GM19455 (cell line): ENCODE measurements around the gene UBA7.
"Not testable (repeated sequence)": the region's sequence is repeated elsewhere in the genome, so short reads cannot be mapped to it uniquely, and the experiment has no call there.

ENCODE experiments used
- ATAC-seq: cut with Tn5 transposase; IDR thresholded peaks from one replicate; pipeline ENCODE4 v1.9.1; 2021; ENCODE audit not compliant: unreplicated experiment

Gene UBA7

DNA sequence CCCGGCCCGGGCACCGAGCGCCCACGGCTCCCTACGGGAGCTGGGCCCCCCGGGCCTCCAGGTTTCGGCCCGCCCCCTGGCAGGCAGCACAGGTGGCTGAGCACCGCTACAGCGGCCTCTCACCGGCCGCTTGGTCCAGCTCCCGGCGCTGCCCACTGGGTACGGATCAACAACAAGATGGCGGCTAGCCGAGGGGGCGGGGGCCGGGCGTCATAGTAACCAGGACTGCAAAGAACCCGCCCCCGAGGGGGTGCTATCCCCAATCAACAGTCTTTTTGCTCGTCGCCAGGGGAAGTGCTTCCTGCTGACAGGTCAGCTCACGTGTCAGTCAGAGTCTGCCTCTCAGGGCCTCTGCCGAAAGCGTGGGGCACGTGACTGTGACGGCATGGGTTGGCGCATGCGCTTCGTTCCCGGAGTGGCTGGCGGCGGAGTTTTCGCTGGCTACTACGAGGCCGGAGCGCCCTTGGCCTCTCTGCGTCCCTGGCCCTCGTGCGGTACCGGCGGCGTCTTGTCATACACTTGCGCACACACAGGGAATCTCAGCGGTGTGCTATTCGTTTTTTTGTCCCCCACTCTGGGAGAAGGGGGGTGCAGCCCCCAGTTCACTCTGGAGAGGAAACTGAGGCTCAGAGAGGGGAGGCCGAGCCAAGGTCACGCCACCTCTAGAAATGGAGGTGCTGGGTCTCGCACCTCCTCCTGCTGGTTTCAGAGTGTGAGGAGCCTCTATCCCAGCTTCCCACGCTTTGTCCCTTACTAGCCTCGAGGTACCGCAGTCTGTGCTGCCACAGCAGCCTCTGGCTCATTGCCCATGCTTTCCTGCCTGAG, 27.2 kb downstream of the UBA7 start, which contains the start of gene IP6K1:
Gene IP6K1 (minus strand): TSS at position 186 of the 825 bp plus-strand sequence. CDS start 38,502 bp downstream, outside the sequence.
- peak; percentile 99 for ATAC-seq

GRCh38 chr3:49785565-49786356, 28.0 kb downstream of the UBA7 start:
- peak; percentile 42 for ATAC-seq

DNA sequence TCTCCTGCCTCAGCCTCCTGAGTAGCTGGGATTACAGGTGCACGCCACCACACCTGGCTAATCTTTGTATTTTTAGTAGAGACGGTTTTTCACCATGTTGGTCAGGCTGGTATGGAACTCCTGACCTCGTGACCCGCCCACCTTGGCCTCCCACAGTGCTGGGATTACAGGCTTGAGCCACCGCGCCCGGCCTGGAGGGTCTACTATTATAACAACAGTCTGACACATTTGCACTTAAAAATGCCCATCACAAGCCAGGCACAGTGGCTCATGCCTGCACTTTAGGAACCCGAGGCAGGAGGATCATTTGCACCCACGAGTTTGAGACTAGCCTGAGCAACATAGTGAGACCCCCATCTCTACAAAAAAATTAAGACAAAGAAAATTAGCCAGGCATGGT, 31.5 kb downstream of the UBA7 start:
- ATAC-seq: not testable (repeated sequence)

- ATAC-seq: no peak
These were observed 32.1 kb downstream of the UBA7 start for GRCh38 chr3:49781415-49782199.

- not testable (repeated sequence) for ATAC-seq
These were observed 32.8 kb downstream of the UBA7 start for GRCh38 chr3:49780975-49781365.

GRCh38 chr3:49780080-49780974, 33.4 kb downstream of the UBA7 start:
- ATAC-seq: no peak

GRCh38 chr3:49779358-49780079, 34.2 kb downstream of the UBA7 start:
- ATAC-seq: no peak

DNA sequence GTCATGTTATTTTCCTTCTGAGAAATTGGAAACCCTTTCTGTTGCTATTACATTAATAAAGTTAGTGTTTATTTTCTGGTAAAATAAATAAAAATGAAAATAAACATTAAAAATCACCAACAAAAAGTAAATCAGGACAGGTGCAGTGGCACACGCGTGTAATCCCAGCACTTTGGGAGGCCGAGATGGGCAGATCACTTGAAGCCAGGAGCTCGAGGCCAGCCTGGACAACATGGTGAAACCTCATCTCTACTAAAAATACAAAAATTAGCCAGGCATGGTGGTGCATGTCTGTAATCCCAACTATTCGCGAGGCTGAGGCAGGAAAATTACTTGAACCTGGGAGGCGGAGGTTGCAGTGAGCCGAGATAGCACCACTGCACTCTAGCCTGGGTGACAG, 37.7 kb downstream of the UBA7 start:
- not testable (repeated sequence) for ATAC-seq

- ATAC-seq: no peak
These were observed 38.2 kb downstream of the UBA7 start for GRCh38 chr3:49775538-49775937.

DNA sequence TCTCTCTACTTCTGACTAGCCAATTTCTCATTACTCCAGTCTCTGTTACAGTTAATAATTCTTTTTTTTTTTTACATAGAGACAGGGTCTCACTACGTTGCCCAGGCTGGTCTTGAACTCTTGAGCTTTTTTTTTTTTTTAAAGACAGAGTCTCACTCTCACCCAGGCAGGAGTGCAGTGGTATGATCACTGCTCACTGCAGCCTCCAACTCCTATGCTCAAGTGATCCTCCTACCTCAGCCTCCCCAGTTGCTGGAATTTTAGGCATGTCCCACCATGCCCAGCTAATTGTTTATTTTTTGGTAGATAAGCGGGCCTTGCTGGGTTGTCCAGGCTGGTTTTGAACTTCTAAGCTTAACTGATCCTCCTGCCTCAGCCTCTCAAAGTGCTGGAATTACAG, 41.0 kb downstream of the UBA7 start:
- ATAC-seq: no peak

- ATAC-seq: no peak
These were observed 42.3 kb downstream of the UBA7 start for GRCh38 chr3:49771340-49771938.

- ATAC-seq: no peak
These were observed 43.8 kb downstream of the UBA7 start for GRCh38 chr3:49769926-49770325.

DNA sequence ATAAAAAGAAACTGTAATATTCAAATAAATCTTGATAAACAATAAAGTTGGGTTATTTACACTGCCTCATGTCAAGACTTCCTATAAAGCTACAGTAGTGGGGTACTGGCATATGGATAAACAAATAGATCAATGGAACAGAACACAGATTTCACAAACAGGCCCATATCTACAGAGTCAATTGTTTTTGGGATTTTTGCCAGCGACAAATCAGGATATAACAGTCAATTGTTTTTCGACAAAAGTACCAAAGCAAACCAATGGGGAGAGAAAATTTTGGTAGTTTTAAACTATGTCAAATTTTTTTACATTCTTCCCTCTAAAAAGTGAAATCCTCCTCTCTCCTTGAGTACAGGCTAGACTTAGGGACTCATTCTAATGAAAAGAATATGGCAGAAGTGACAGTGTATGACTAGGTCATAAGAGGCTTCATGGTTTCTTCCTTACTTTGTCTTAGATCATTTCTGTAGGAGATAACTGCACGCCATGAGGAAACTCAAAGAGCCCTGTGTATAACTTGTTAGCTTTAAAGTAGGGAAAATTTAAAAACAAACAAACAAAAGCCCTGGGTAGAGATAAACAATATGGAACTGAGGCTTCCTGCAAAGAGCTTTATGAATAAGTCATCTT, 44.4 kb downstream of the UBA7 start:
- ATAC-seq: no peak

- ATAC-seq: no peak
These were observed 49.8 kb downstream of the UBA7 start for GRCh38 chr3:49763981-49764380.

- ATAC-seq: no peak
These were observed 52.1 kb downstream of the UBA7 start for GRCh38 chr3:49761661-49762060.

DNA sequence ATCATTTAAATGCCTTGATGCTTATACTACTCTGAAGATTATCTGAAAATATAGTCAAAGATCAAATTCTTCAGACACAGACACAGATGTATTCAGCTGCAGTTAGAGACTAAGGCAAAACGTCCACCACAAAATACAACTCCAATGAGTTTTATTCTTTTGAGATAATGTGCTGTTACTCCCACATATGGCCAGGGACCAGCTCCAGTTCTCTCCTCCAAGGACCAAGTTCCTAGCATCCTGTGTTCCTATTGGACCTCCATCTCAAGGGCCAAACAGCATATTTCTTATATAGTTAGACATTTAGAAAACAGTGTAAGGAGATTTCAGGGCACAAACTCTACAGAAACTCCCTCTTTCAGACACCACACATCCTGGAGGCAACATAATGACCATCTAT, 54.5 kb downstream of the UBA7 start:
- no peak for ATAC-seq

GRCh38 chr3:49757197-49757596, 56.6 kb downstream of the UBA7 start:
- no peak for ATAC-seq

- ATAC-seq: no peak
These were observed 57.7 kb downstream of the UBA7 start for GRCh38 chr3:49756036-49756435.
